ENCODE data around the gene SLC30A10. TPM values are rescaled to one million over a fixed set of nuclear protein-coding genes. Genes with fewer than 3 reads are reported as not detected.
"Not testable (repeated sequence)": the region's sequence is repeated elsewhere in the genome, so short reads cannot be mapped to it uniquely, and the experiment has no call there.

SLC30A10 gene
- total and polyA plus RNA-seq, 7 experiments from 2014 or later: not detected

GRCh38 chr1:219961684-219962083 lies 33.3 kb upstream of the SLC30A10 start:
- POLR2A ChIA-PET: no interaction called here
- no peaks in the 10 kb centered on the region for H3K9me3 ChIP-seq (ENCODE audit: control insufficient read depth in 2 of 3, low read length in 3 of 3)
- H3K4me3 Mint-ChIP-seq: no peak overlapping the region
- CTCF ChIA-PET: no interaction called here
- no peaks in the 10 kb centered on the region for H3K4me1 ChIP-seq (ENCODE audit: control insufficient read depth in 2 of 2, insufficient read depth in 2 of 2, low read length in 2 of 2)
- H3K4me1 Mint-ChIP-seq: no peaks in the 10 kb centered on the region
- H3K27ac Mint-ChIP-seq: no peak overlapping the region
- H3K27ac ChIP-seq (ENCODE audit: low read depth, low read length): no peak overlapping the region
- no peaks in the 10 kb centered on the region for H3K9me3 Mint-ChIP-seq
- ATAC-seq: no peak
- intact Hi-C loops (cut with micrococcal nuclease): no loop called here
- H3K27me3 Mint-ChIP-seq: no peaks in the 10 kb centered on the region
- no peaks in the 10 kb centered on the region for H3K36me3 ChIP-seq (ENCODE audit: control insufficient read depth in 2 of 3, insufficient read depth in 3 of 3, low read length in 3 of 3)
- no peak overlapping the region for H3K4me3 ChIP-seq (ENCODE audit: low read length)
- no peak for DNase-seq
- no peaks in the 10 kb centered on the region for H3K36me3 Mint-ChIP-seq
- no peaks in the 10 kb centered on the region for H3K27me3 ChIP-seq (ENCODE audit: control insufficient read depth in 2 of 2, insufficient read depth in 2 of 2, low read length in 2 of 2)

- H3K9me3 Mint-ChIP-seq: no peaks in the 10 kb centered on the region
- Histone ChIP-seq H3K27ac (ENCODE audit: low read depth, low read length) (no peak overlapping the region), H3K9me3 (ENCODE audit: control insufficient read depth in 2 of 3, low read length in 3 of 3) (no peaks in the 10 kb centered on the region), H3K27me3 (ENCODE audit: control insufficient read depth in 2 of 2, insufficient read depth in 2 of 2, low read length in 2 of 2) (no peaks in the 10 kb centered on the region), H3K36me3 (ENCODE audit: control insufficient read depth in 2 of 3, insufficient read depth in 3 of 3, low read length in 3 of 3) (no peaks in the 10 kb centered on the region), H3K4me1 (ENCODE audit: control insufficient read depth in 2 of 2, insufficient read depth in 2 of 2, low read length in 2 of 2) (no peaks in the 10 kb centered on the region), H3K4me3 (ENCODE audit: low read length) (no peak overlapping the region)
- ATAC-seq: no peak
- no peak overlapping the region for H3K27ac Mint-ChIP-seq
- peaks cover 0 to 6% (median 0%) of the 10 kb centered on the region in 5 donors for H3K27me3 Mint-ChIP-seq
- no peak for DNase-seq
- POLR2A ChIA-PET: no interaction called here
- no peak overlapping the region for H3K4me3 Mint-ChIP-seq
- no peaks in the 10 kb centered on the region for H3K4me1 Mint-ChIP-seq
- intact Hi-C loops (cut with micrococcal nuclease): no loop called here
- CTCF ChIA-PET: no interaction called here
- H3K36me3 Mint-ChIP-seq: no peaks in the 10 kb centered on the region
These were observed 31.3 kb upstream of the SLC30A10 start for GRCh38 chr1:219959540-219960203.

- intact Hi-C loops (cut with micrococcal nuclease): no loop called here
- ChIA-PET POLR2A (no interaction called here), CTCF (no interaction called here)
- H3K4me1 Mint-ChIP-seq: no peaks in the 10 kb centered on the region
- H3K9me3 ChIP-seq (ENCODE audit: control insufficient read depth in 2 of 3, low read length in 3 of 3): no peaks in the 10 kb centered on the region
- H3K27ac ChIP-seq (ENCODE audit: low read depth, low read length): no peak overlapping the region
- ATAC-seq (no peak), DNase-seq (no peak)
- no peaks in the 10 kb centered on the region for H3K4me1 ChIP-seq (ENCODE audit: control insufficient read depth in 2 of 2, insufficient read depth in 2 of 2, low read length in 2 of 2)
- no peak overlapping the region for H3K27ac Mint-ChIP-seq
- H3K4me3 Mint-ChIP-seq: no peak overlapping the region
- no peaks in the 10 kb centered on the region for H3K27me3 ChIP-seq (ENCODE audit: control insufficient read depth in 2 of 2, insufficient read depth in 2 of 2, low read length in 2 of 2)
- H3K36me3 Mint-ChIP-seq: no peaks in the 10 kb centered on the region
- H3K27me3 Mint-ChIP-seq: peaks cover 0 to 6% (median 0%) of the 10 kb centered on the region in 5 donors
- no peak overlapping the region for H3K4me3 ChIP-seq (ENCODE audit: low read length)
- no peaks in the 10 kb centered on the region for H3K36me3 ChIP-seq (ENCODE audit: control insufficient read depth in 2 of 3, insufficient read depth in 3 of 3, low read length in 3 of 3)
- H3K9me3 Mint-ChIP-seq: no peaks in the 10 kb centered on the region
These were observed 30.6 kb upstream of the SLC30A10 start for GRCh38 chr1:219958875-219959417.

GRCh38 chr1:219954736-219955421 lies 26.5 kb upstream of the SLC30A10 start:
- Histone ChIP-seq H3K36me3 (ENCODE audit: control insufficient read depth in 2 of 3, insufficient read depth in 3 of 3, low read length in 3 of 3) (no peaks in the 10 kb centered on the region), H3K27me3 (ENCODE audit: control insufficient read depth in 2 of 2, insufficient read depth in 2 of 2, low read length in 2 of 2) (no peaks in the 10 kb centered on the region), H3K27ac (ENCODE audit: low read depth, low read length) (no peak overlapping the region), H3K9me3 (ENCODE audit: control insufficient read depth in 2 of 3, low read length in 3 of 3) (no peaks in the 10 kb centered on the region), H3K4me1 (ENCODE audit: control insufficient read depth in 2 of 2, insufficient read depth in 2 of 2, low read length in 2 of 2) (no peaks in the 10 kb centered on the region), H3K4me3 (ENCODE audit: low read length) (no peak overlapping the region)
- DNase-seq: no peak
- Mint-ChIP-seq H3K4me1 (no peaks in the 10 kb centered on the region), H3K27ac (no peak overlapping the region), H3K27me3 (peaks cover 0 to 8% (median 0%) of the 10 kb centered on the region in 5 donors), H3K9me3 (no peaks in the 10 kb centered on the region), H3K4me3 (no peak overlapping the region), H3K36me3 (no peaks in the 10 kb centered on the region)
- intact Hi-C loops (cut with micrococcal nuclease): no loop called here
- ChIA-PET POLR2A (no interaction called here), CTCF (no interaction called here)
- ATAC-seq: no peak

- H3K9me3 ChIP-seq (ENCODE audit: control insufficient read depth in 2 of 3, low read length in 3 of 3): no peaks in the 10 kb centered on the region
- H3K27me3 ChIP-seq (ENCODE audit: control insufficient read depth in 2 of 2, insufficient read depth in 2 of 2, low read length in 2 of 2): no peaks in the 10 kb centered on the region
- CTCF ChIA-PET: interaction anchor here (0.6 kb wide), 1 partner anchor 264 kb away, joined by 3 read pairs; no protein-coding TSS in a partner anchor
- Mint-ChIP-seq H3K4me3 (no peak overlapping the region), H3K9me3 (no peaks in the 10 kb centered on the region), H3K36me3 (no peaks in the 10 kb centered on the region), H3K27ac (no peak overlapping the region), H3K4me1 (no peaks in the 10 kb centered on the region), H3K27me3 (peaks cover 0 to 8% (median 0%) of the 10 kb centered on the region in 5 donors)
- POLR2A ChIA-PET: no interaction called here
- H3K4me3 ChIP-seq (ENCODE audit: low read length): no peak overlapping the region
- intact Hi-C loops (cut with micrococcal nuclease): no loop called here
- no peaks in the 10 kb centered on the region for H3K36me3 ChIP-seq (ENCODE audit: control insufficient read depth in 2 of 3, insufficient read depth in 3 of 3, low read length in 3 of 3)
- no peak for DNase-seq
- no peaks in the 10 kb centered on the region for H3K4me1 ChIP-seq (ENCODE audit: control insufficient read depth in 2 of 2, insufficient read depth in 2 of 2, low read length in 2 of 2)
- H3K27ac ChIP-seq (ENCODE audit: low read depth, low read length): no peak overlapping the region
- ATAC-seq: no peak
These were observed 25.7 kb upstream of the SLC30A10 start for GRCh38 chr1:219954052-219954451.

GRCh38 chr1:219952361-219952760 lies 24.0 kb upstream of the SLC30A10 start:
- no peaks in the 10 kb centered on the region for H3K9me3 Mint-ChIP-seq
- peaks cover 0 to 8% (median 0%) of the 10 kb centered on the region in 5 donors for H3K27me3 Mint-ChIP-seq
- ChIA-PET POLR2A (no interaction called here), CTCF (no interaction called here)
- no peaks in the 10 kb centered on the region for H3K36me3 ChIP-seq (ENCODE audit: control insufficient read depth in 2 of 3, insufficient read depth in 3 of 3, low read length in 3 of 3)
- DNase-seq (no peak), ATAC-seq (no peak)
- H3K4me1 ChIP-seq (ENCODE audit: control insufficient read depth in 2 of 2, insufficient read depth in 2 of 2, low read length in 2 of 2): no peaks in the 10 kb centered on the region
- intact Hi-C loops (cut with micrococcal nuclease): no loop called here
- H3K36me3 Mint-ChIP-seq: no peaks in the 10 kb centered on the region
- H3K4me1 Mint-ChIP-seq: no peaks in the 10 kb centered on the region
- H3K4me3 ChIP-seq (ENCODE audit: low read length): no peak overlapping the region
- no peak overlapping the region for H3K27ac Mint-ChIP-seq
- no peak overlapping the region for H3K4me3 Mint-ChIP-seq
- no peak overlapping the region for H3K27ac ChIP-seq (ENCODE audit: low read depth, low read length)
- H3K27me3 ChIP-seq (ENCODE audit: control insufficient read depth in 2 of 2, insufficient read depth in 2 of 2, low read length in 2 of 2): no peaks in the 10 kb centered on the region
- no peaks in the 10 kb centered on the region for H3K9me3 ChIP-seq (ENCODE audit: control insufficient read depth in 2 of 3, low read length in 3 of 3)

- intact Hi-C loops (cut with micrococcal nuclease); H3K27ac Mint-ChIP-seq; H3K9me3 Mint-ChIP-seq; H3K36me3 ChIP-seq (ENCODE audit: control insufficient read depth in 2 of 3, insufficient read depth in 3 of 3, low read length in 3 of 3); CTCF ChIA-PET; H3K4me1 ChIP-seq (ENCODE audit: control insufficient read depth in 2 of 2, insufficient read depth in 2 of 2, low read length in 2 of 2); H3K4me3 ChIP-seq (ENCODE audit: low read length); H3K27me3 ChIP-seq (ENCODE audit: control insufficient read depth in 2 of 2, insufficient read depth in 2 of 2, low read length in 2 of 2); H3K4me3 Mint-ChIP-seq; H3K36me3 Mint-ChIP-seq; H3K9me3 ChIP-seq (ENCODE audit: control insufficient read depth in 2 of 3, low read length in 3 of 3); DNase-seq; H3K4me1 Mint-ChIP-seq; POLR2A ChIA-PET; ATAC-seq; H3K27ac ChIP-seq (ENCODE audit: low read depth, low read length): not testable (repeated sequence)
- peaks cover 6 to 17% (median 14%) of the 10 kb centered on the region in 5 donors for H3K27me3 Mint-ChIP-seq
These were observed 20.9 kb upstream of the SLC30A10 start for GRCh38 chr1:219949227-219949626.

Data from naive thymus-derived CD4-positive, alpha-beta T cell (primary cell).